GM06990 (cell line): ENCODE measurements around the gene CCDC117.
"Not testable (repeated sequence)": the region's sequence is repeated elsewhere in the genome, so short reads cannot be mapped to it uniquely, and the experiment has no call there.

ENCODE experiments used
- DNase-seq: peaks from one replicate; pipeline ENCODE4 v3.0.0-alpha.2; 2011; ENCODE audit not compliant: insufficient read length; ENCODE audit errors: extremely low read depth
- H3K27me3 ChIP-seq: replicated peaks from 2 replicates; pipeline ENCODE4 v1.6.0; 2011; ENCODE audit warnings: low read length; ENCODE audit not compliant: control insufficient read depth, insufficient read depth
- H3K36me3 ChIP-seq: 2 replicates; pipeline ENCODE4 v1.5.1; 2011; ENCODE audit warnings: low read length; ENCODE audit not compliant: control insufficient read depth, insufficient read depth
- H3K4me3 ChIP-seq: replicated peaks from 2 replicates; pipeline ENCODE4 v1.5.1; 2011; ENCODE audit warnings: low read depth, mild to moderate bottlenecking, control low read depth, low read length
- CTCF ChIP-seq: IDR thresholded peaks from 2 replicates; pipeline ENCODE4 v1.5.1; 2011; ENCODE audit warnings: low read length, control low read depth, mild to moderate bottlenecking, inconsistent platforms; ENCODE audit not compliant: insufficient read depth, poor library complexity, severe bottlenecking

Gene CCDC117

GRCh38 chr22:28736301-28737155, 36.0 kb upstream of the CCDC117 start:
- no peak for TF ChIP-seq CTCF
- no peak for DNase-seq
- Histone ChIP-seq H3K27me3 (no peaks in the 10 kb centered on the region), H3K4me3 (no peak overlapping the region), H3K36me3 (peaks cover 5% of the 10 kb centered on the region)

GRCh38 chr22:28737701-28738100, 34.8 kb upstream of the CCDC117 start:
- peaks cover 5% of the 10 kb centered on the region for H3K36me3 ChIP-seq
- TF ChIP-seq CTCF, result no peak
- no peak for DNase-seq
- no peaks in the 10 kb centered on the region for H3K27me3 ChIP-seq
- H3K4me3 ChIP-seq, result no peak overlapping the region

- H3K36me3 ChIP-seq, H3K27me3 ChIP-seq, H3K4me3 ChIP-seq, DNase-seq: not testable (repeated sequence)
These were observed 33.6 kb upstream of the CCDC117 start for GRCh38 chr22:28738876-28739275.

- Histone ChIP-seq H3K36me3 (peaks cover 1% of the 10 kb centered on the region; the same call in 1 of the 2 replicates), H3K27me3 (no peaks in the 10 kb centered on the region), H3K4me3 (peak overlapping the region; percentile 69)
- TF ChIP-seq CTCF, result no peak
- DNase-seq, result no peak
These were observed 31.2 kb upstream of the CCDC117 start for GRCh38 chr22:28741200-28741784.

GRCh38 chr22:28741785-28742561, 30.5 kb upstream of the CCDC117 start, which contains the start of the genes CHEK2 and HSCB:
CHEK2 (minus strand) TSS chr22:28741820; CDS start chr22:28734721, 7,099 bp downstream.
HSCB (plus strand) TSS chr22:28742039; CDS start chr22:28742096, 57 bp downstream.
- Histone ChIP-seq H3K4me3 (peak within 1 kb of the TSS; percentile 92), H3K36me3 (peaks cover 5% of the 10 kb centered on the region), H3K27me3 (no peaks in the 10 kb centered on the region)
- no peak for TF ChIP-seq CTCF
- DNase-seq, result peak; percentile 96
